Panc1 (cell line): ENCODE results near the gene ACTR3.

Experiments
- POLR2AphosphoS5 ChIP-seq: IDR thresholded peaks from 2 replicates; pipeline ENCODE4 v1.6.1; 2012; ENCODE audit warnings: mild to moderate bottlenecking, low read depth, low read length, moderate library complexity
- SIN3A ChIP-seq: IDR thresholded peaks from 2 replicates; pipeline ENCODE4 v1.6.1; 2012; ENCODE audit warnings: low read depth, mild to moderate bottlenecking, low read length, moderate library complexity, borderline replicate concordance; ENCODE audit not compliant: insufficient read depth
- TF ChIP-seq, protein P1 (sequence below): fragments of 450-650 bp; IDR thresholded peaks from 2 replicates; pipeline ENCODE4 v1.5.1; 2017; ENCODE audit warnings: mild to moderate bottlenecking
- TF ChIP-seq, protein P2 (sequence below), 2 experiments: IDR thresholded peaks; 2 replicates each; pipeline ENCODE4 v1.6.1; 2011 to 2012; ENCODE audit warnings: low read depth in 2 of 2, control low read depth in 1 of 2, low read length in 1 of 2, mild to moderate bottlenecking in 1 of 2, moderate library complexity in 1 of 2; ENCODE audit not compliant: insufficient read depth in 1 of 2

DNA sequence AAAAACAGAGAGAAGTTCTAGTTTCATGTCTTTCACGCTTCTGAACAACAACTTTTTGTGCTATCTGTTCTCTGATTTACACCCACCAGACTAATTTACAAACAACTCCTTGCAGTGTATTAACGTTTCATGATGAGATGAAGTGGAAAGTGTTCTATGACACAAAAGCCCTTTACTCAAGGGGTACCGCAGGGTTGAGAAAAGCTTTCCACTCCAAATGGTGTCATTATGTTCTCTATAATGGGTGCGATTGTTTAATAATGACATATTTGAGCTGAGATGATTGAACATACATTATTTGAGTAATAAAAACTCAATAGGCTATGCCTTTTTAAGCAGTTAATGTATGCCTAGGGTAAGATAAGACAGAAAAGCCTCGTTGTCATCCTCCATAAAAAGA lies 76.3 kb downstream of the ACTR3 start:
- TF ChIP-seq, protein P1, sequence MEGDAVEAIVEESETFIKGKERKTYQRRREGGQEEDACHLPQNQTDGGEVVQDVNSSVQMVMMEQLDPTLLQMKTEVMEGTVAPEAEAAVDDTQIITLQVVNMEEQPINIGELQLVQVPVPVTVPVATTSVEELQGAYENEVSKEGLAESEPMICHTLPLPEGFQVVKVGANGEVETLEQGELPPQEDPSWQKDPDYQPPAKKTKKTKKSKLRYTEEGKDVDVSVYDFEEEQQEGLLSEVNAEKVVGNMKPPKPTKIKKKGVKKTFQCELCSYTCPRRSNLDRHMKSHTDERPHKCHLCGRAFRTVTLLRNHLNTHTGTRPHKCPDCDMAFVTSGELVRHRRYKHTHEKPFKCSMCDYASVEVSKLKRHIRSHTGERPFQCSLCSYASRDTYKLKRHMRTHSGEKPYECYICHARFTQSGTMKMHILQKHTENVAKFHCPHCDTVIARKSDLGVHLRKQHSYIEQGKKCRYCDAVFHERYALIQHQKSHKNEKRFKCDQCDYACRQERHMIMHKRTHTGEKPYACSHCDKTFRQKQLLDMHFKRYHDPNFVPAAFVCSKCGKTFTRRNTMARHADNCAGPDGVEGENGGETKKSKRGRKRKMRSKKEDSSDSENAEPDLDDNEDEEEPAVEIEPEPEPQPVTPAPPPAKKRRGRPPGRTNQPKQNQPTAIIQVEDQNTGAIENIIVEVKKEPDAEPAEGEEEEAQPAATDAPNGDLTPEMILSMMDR = no peak
- TF ChIP-seq POLR2AphosphoS5 (no peak), SIN3A (no peak)
- TF ChIP-seq, protein P2, sequence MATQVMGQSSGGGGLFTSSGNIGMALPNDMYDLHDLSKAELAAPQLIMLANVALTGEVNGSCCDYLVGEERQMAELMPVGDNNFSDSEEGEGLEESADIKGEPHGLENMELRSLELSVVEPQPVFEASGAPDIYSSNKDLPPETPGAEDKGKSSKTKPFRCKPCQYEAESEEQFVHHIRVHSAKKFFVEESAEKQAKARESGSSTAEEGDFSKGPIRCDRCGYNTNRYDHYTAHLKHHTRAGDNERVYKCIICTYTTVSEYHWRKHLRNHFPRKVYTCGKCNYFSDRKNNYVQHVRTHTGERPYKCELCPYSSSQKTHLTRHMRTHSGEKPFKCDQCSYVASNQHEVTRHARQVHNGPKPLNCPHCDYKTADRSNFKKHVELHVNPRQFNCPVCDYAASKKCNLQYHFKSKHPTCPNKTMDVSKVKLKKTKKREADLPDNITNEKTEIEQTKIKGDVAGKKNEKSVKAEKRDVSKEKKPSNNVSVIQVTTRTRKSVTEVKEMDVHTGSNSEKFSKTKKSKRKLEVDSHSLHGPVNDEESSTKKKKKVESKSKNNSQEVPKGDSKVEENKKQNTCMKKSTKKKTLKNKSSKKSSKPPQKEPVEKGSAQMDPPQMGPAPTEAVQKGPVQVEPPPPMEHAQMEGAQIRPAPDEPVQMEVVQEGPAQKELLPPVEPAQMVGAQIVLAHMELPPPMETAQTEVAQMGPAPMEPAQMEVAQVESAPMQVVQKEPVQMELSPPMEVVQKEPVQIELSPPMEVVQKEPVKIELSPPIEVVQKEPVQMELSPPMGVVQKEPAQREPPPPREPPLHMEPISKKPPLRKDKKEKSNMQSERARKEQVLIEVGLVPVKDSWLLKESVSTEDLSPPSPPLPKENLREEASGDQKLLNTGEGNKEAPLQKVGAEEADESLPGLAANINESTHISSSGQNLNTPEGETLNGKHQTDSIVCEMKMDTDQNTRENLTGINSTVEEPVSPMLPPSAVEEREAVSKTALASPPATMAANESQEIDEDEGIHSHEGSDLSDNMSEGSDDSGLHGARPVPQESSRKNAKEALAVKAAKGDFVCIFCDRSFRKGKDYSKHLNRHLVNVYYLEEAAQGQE (IDR thresholded peaks at IDR 0.05; ENCODE audit: insufficient read depth in 1 of 2, low read depth in 2 of 2, low read length in 1 of 2) = no peak
